IMR-90 (cell line): ENCODE data around the gene MMP20. TPM values are rescaled to one million over a fixed set of nuclear protein-coding genes. Genes with fewer than 3 reads are reported as not detected.

ENCODE experiments used
- ATAC-seq: fragments of 200-7000 bp; cut with Tn5 transposase; 2 replicates; pipeline ENCODE4 v1.9.1; 2020; ENCODE audit warnings: low read depth, mild to moderate bottlenecking, moderate library complexity
- BruUV-seq: library from RNA; stranded (reverse); fragments of 400-500 nt; replicated peaks from 2 replicates; lab custom pipeline; 2021; lab: Mats Ljungman, UMichigan
- CTCF ChIA-PET: fragments of 300-600 bp; formaldehyde crosslinking; extraction: SDS; loops from one replicate; lab custom pipeline; 2021; ENCODE audit warnings: antibody characterized with exemption; lab: Yijun Ruan, JAX
- POLR2A ChIA-PET: fragments of 300-600 bp; sonication (Branson Sonifier 250); formaldehyde crosslinking; loops from one replicate; lab custom pipeline; 2022; ENCODE audit warnings: antibody characterized with exemption; ENCODE audit not compliant: unreplicated experiment; lab: Charles Lee
- DNase-seq: peaks from one replicate; pipeline ENCODE4 v3.0.0; 2013
- H2AFZ ChIP-seq: replicated peaks from 2 replicates; pipeline ENCODE3; 2013; ENCODE audit warnings: low read length, mild to moderate bottlenecking; ENCODE audit not compliant: poor library complexity
- H2AK5ac ChIP-seq: 2 replicates; pipeline ENCODE4 v1.6.1; 2013; ENCODE audit warnings: low read depth, low read length, inconsistent platforms
- H2AK9ac ChIP-seq: replicated peaks from 2 replicates; pipeline ENCODE3; 2013; ENCODE audit warnings: mild to moderate bottlenecking, low read depth, low read length, moderate library complexity; ENCODE audit not compliant: poor library complexity
- H2BK120ac ChIP-seq: 2 replicates; pipeline ENCODE4 v1.6.1; 2013; ENCODE audit warnings: low read depth, low read length, inconsistent platforms
- H2BK15ac ChIP-seq: 3 replicates; pipeline ENCODE4 v1.6.1; 2013; ENCODE audit warnings: low read depth, low read length, inconsistent platforms
- H2BK20ac ChIP-seq: 2 replicates; pipeline ENCODE4 v1.6.1; 2013; ENCODE audit warnings: low read depth, mild to moderate bottlenecking, inconsistent platforms, low read length, moderate library complexity
- H2BK5ac ChIP-seq: 2 replicates; pipeline ENCODE4 v1.6.1; 2013; ENCODE audit warnings: mild to moderate bottlenecking, low read depth, low read length, inconsistent platforms; ENCODE audit not compliant: poor library complexity, severe bottlenecking
- H3K14ac ChIP-seq: replicated peaks from 2 replicates; pipeline ENCODE4 v1.6.1; 2013; ENCODE audit warnings: low read depth, low read length, inconsistent platforms
- H3K18ac ChIP-seq: 2 replicates; pipeline ENCODE4 v1.6.1; 2013; ENCODE audit warnings: low read depth, low read length, control low read depth
- H3K23ac ChIP-seq: 2 replicates; pipeline ENCODE4 v1.6.1; 2013; ENCODE audit warnings: low read depth, low read length, inconsistent platforms
- H3K27ac ChIP-seq: 2 replicates; pipeline ENCODE4 v1.5.1; 2013; ENCODE audit warnings: mild to moderate bottlenecking, control low read depth, low read length; ENCODE audit not compliant: insufficient read depth
- H3K27me3 ChIP-seq: 2 replicates; pipeline ENCODE4 v1.6.1; 2013; ENCODE audit warnings: low read length; ENCODE audit not compliant: control insufficient read depth, insufficient read depth
- H3K36me3 ChIP-seq: 2 replicates; pipeline ENCODE4 v1.6.1; 2013; ENCODE audit warnings: low read length, mixed read lengths; ENCODE audit not compliant: control insufficient read depth, insufficient read depth
- H3K4ac ChIP-seq: 2 replicates; pipeline ENCODE4 v1.6.1; 2013; ENCODE audit warnings: low read depth, low read length, inconsistent platforms
- H3K4me1 ChIP-seq: 2 replicates; pipeline ENCODE4 v1.6.1; 2013; ENCODE audit warnings: low read length, mixed read lengths; ENCODE audit not compliant: control insufficient read depth, insufficient read depth
- H3K4me2 ChIP-seq: 2 replicates; pipeline ENCODE4 v1.6.1; 2013; ENCODE audit warnings: low read depth, mild to moderate bottlenecking, control low read depth, low read length, moderate library complexity
- H3K4me3 ChIP-seq: 2 replicates; pipeline ENCODE4 v1.5.1; 2013; ENCODE audit warnings: low read depth, mild to moderate bottlenecking, control low read depth, low read length, moderate library complexity; ENCODE audit not compliant: insufficient read depth
- H3K56ac ChIP-seq: 2 replicates; pipeline ENCODE4 v1.6.1; 2013; ENCODE audit warnings: low read length, inconsistent platforms; ENCODE audit not compliant: insufficient read depth; ENCODE audit errors: extremely low read depth
- H3K79me1 ChIP-seq, 2 experiments: 2 replicates each; pipeline ENCODE4 v1.6.1; 2013; ENCODE audit warnings: low read length in 2 of 2, inconsistent platforms in 1 of 2, low read depth in 1 of 2
- H3K9ac ChIP-seq: 2 replicates; pipeline ENCODE4 v1.6.1; 2013; ENCODE audit warnings: low read depth, low read length, control low read depth
- H3K9me1 ChIP-seq: 2 replicates; pipeline ENCODE4 v1.6.1; 2013; ENCODE audit warnings: low read length, inconsistent platforms; ENCODE audit not compliant: insufficient read depth
- H3K9me3 ChIP-seq: 2 replicates; pipeline ENCODE4 v1.6.1; 2013; ENCODE audit warnings: low read length; ENCODE audit not compliant: control insufficient read depth, insufficient read depth
- H4K20me1 ChIP-seq: 2 replicates; pipeline ENCODE4 v1.6.1; 2013; ENCODE audit warnings: low read length, inconsistent platforms; ENCODE audit not compliant: insufficient read depth
- H4K5ac ChIP-seq: 2 replicates; pipeline ENCODE4 v1.6.1; 2013; ENCODE audit warnings: mild to moderate bottlenecking, low read depth, low read length, control low read depth
- H4K8ac ChIP-seq, 2 experiments: 2 replicates each; pipeline ENCODE4 v1.6.1; 2013; ENCODE audit warnings: low read depth in 2 of 2, low read length in 2 of 2, control low read depth in 1 of 2, inconsistent platforms in 1 of 2
- H4K91ac ChIP-seq: 2 replicates; pipeline ENCODE4 v1.6.1; 2013; ENCODE audit warnings: low read depth, low read length, inconsistent platforms; ENCODE audit not compliant: insufficient read depth
- BHLHE40 ChIP-seq: fragments of 150-350 bp; IDR thresholded peaks from 2 replicates; pipeline ENCODE4 v1.6.1; 2016; ENCODE audit warnings: mild to moderate bottlenecking, low read depth, low read length
- CEBPB ChIP-seq: IDR thresholded peaks from 2 replicates; pipeline ENCODE4 v1.6.1; 2012; ENCODE audit warnings: low read depth, low read length, improper control_type of control experiment
- CHD1 ChIP-seq: IDR thresholded peaks from 2 replicates; pipeline ENCODE4 v1.6.1; 2012; ENCODE audit warnings: low read depth, low read length, improper control_type of control experiment
- ELK1 ChIP-seq: fragments of 150-350 bp; IDR thresholded peaks from 2 replicates; pipeline ENCODE4 v1.6.1; 2016; ENCODE audit warnings: low read depth, mild to moderate bottlenecking, low read length, moderate library complexity, borderline replicate concordance
- FOS ChIP-seq: fragments of 150-350 bp; IDR thresholded peaks from 2 replicates; pipeline ENCODE4 v1.6.1; 2016; ENCODE audit warnings: low read depth, low read length
- MAFK ChIP-seq: IDR thresholded peaks from 2 replicates; pipeline ENCODE4 v1.6.1; 2012; ENCODE audit warnings: low read depth, low read length, improper control_type of control experiment
- MAZ ChIP-seq: IDR thresholded peaks from 2 replicates; pipeline ENCODE4 v1.6.1; 2012; ENCODE audit warnings: low read depth, mild to moderate bottlenecking, low read length, improper control_type of control experiment, moderate library complexity, borderline replicate concordance
- MXI1 ChIP-seq: IDR thresholded peaks from 2 replicates; pipeline ENCODE4 v1.6.1; 2012; ENCODE audit warnings: low read depth, mild to moderate bottlenecking, low read length, moderate library complexity, borderline replicate concordance
- NFE2L2 ChIP-seq: fragments of 150-350 bp; IDR thresholded peaks from 2 replicates; pipeline ENCODE4 v1.6.1; 2016; ENCODE audit warnings: low read depth, mild to moderate bottlenecking, low read length
- POLR2A ChIP-seq: IDR thresholded peaks from 2 replicates; pipeline ENCODE4 v1.6.1; 2012; ENCODE audit warnings: mild to moderate bottlenecking, low read depth, low read length
- RAD21 ChIP-seq: IDR thresholded peaks from 2 replicates; pipeline ENCODE4 v1.6.1; 2012; ENCODE audit warnings: low read length, improper control_type of control experiment
- RCOR1 ChIP-seq: IDR thresholded peaks from 2 replicates; pipeline ENCODE4 v1.6.1; 2012; ENCODE audit warnings: mild to moderate bottlenecking, low read length, improper control_type of control experiment; ENCODE audit not compliant: insufficient replicate concordance
- RFX5 ChIP-seq: IDR thresholded peaks from 2 replicates; pipeline ENCODE4 v1.8.0; 2012; ENCODE audit warnings: low read depth, mild to moderate bottlenecking, low read length, moderate library complexity
- SMC3 ChIP-seq: fragments of 150-350 bp; IDR thresholded peaks from 2 replicates; pipeline ENCODE4 v1.6.1; 2016; ENCODE audit warnings: low read depth, mild to moderate bottlenecking, antibody characterized with exemption, low read length, moderate library complexity
- USF2 ChIP-seq: fragments of 150-350 bp; IDR thresholded peaks from 2 replicates; pipeline ENCODE4 v1.6.1; 2017; ENCODE audit warnings: mild to moderate bottlenecking, antibody characterized with exemption, low read length, low read depth
- WGBS, 2 experiments: methylation state at CpG; one replicate each; pipeline versions ENCODE4 v1.1.5 to v1.1.7; 2013; ENCODE audit warnings: missing lambda C conversion rate in 2 of 2; ENCODE audit not compliant: insufficient read length in 1 of 2; ENCODE audit errors: extremely low coverage in 2 of 2; 5-methylcytosine and 5-hydroxymethylcytosine counted together
- dilution Hi-C: fragments of 300-500 bp; cut with HindIII; formaldehyde crosslinking; loops from one replicate; pipeline ENCODE4 v1.14.3; 2018; ENCODE audit warnings: low sequenced_read_pairs; ENCODE audit not compliant: unreplicated experiment
- in situ Hi-C: fragments of 300-500 bp; cut with MboI; formaldehyde crosslinking; loops from 3 replicates; pipeline ENCODE4 v1.14.3; 2019; ENCODE audit warnings: low sequenced_read_pairs, inconsistent platforms, mixed read lengths
- intact Hi-C: fragments of 100-400 bp; cut with micrococcal nuclease; formaldehyde crosslinking; loops from 2 replicates; pipeline ENCODE4 v1.10.0; 2022
- polyA plus RNA-seq, 3 experiments: library from polyadenylated mRNA; depleted of rRNA; stranded (reverse); fragments of >200 nt; gene quantifications; 2 replicates each; pipeline ENCODE4 v1.2.3, GENCODE V29; 2012; ENCODE audit warnings: low replicate concordance in 1 of 3
- total RNA-seq: library from RNA; depleted of rRNA; stranded (reverse); fragments of >200 nt; gene quantifications from 2 replicates; pipeline ENCODE4 v1.2.3, GENCODE V29; 2012
- TF ChIP-seq, protein P1 (sequence below): conservative IDR thresholded peaks from 2 replicates; pipeline ENCODE4 v1.5.1; 2012; ENCODE audit warnings: mild to moderate bottlenecking, low read depth, low read length, improper control_type of control experiment

MMP20 gene
- total and polyA plus RNA-seq, 2 of the 4 experiments (the other 2 are of a cell fraction) = not detected

- peak overlapping the region; percentile 24; the same call in 1 of the 2 replicates for H4K91ac ChIP-seq
- CTCF ChIA-PET = interaction anchor here (0.7 kb wide), 1 partner anchor 238 kb away, joined by 4 read pairs; no protein-coding TSS in a partner anchor
- dilution Hi-C loops = no loop called here
- H2BK5ac ChIP-seq = no peak overlapping the region
- POLR2A ChIA-PET = no interaction called here
- H2AFZ ChIP-seq = no peak overlapping the region
- peaks cover 4% of the 10 kb centered on the region; the same call in 1 of the 2 replicates for H4K20me1 ChIP-seq
- no peak overlapping the region for H4K5ac ChIP-seq
- H3K4me2 ChIP-seq = no peak overlapping the region
- intact Hi-C loops = no loop called here
- peak overlapping the region; percentile 60; the same call in 1 of the 2 replicates for H3K18ac ChIP-seq
- peak overlapping the region; percentile 69; the same call in 1 of the 2 replicates for H2BK20ac ChIP-seq
- H3K4me1 ChIP-seq = peaks cover 6% of the 10 kb centered on the region; the same call in 1 of the 2 replicates
- H2AK9ac ChIP-seq = no peak overlapping the region
- no peaks in the 10 kb centered on the region for H3K27me3 ChIP-seq
- H3K4ac ChIP-seq = peak overlapping the region; percentile 68; the same call in 1 of the 2 replicates
- H2BK15ac ChIP-seq = peak overlapping the region; percentile 48; the same call in 1 of the 3 replicates
- H3K79me1 ChIP-seq = no peaks in the 10 kb centered on the region
- H3K23ac ChIP-seq = no peak overlapping the region
- no peak overlapping the region for H3K27ac ChIP-seq
- no peaks in the 10 kb centered on the region for H3K36me3 ChIP-seq
- H3K56ac ChIP-seq = no peak overlapping the region
- no peak overlapping the region for H3K9ac ChIP-seq
- peak overlapping the region in 1 of 2 experiments; percentile 63; a peak in 2 of 4 replicates for H4K8ac ChIP-seq
- ATAC-seq (no peak), DNase-seq (no peak)
- in situ Hi-C loops = no loop called here
- no CpG with 5 or more reads among the region's 1 CpG for WGBS, 2 experiments
- BruUV-seq = no TSS peak
- TF ChIP-seq MAFK = no peak
- no peak for TF ChIP-seq SMC3
- TF ChIP-seq FOS = no peak
- no peak for TF ChIP-seq RAD21
- no peak for TF ChIP-seq USF2
- TF ChIP-seq, protein P1, sequence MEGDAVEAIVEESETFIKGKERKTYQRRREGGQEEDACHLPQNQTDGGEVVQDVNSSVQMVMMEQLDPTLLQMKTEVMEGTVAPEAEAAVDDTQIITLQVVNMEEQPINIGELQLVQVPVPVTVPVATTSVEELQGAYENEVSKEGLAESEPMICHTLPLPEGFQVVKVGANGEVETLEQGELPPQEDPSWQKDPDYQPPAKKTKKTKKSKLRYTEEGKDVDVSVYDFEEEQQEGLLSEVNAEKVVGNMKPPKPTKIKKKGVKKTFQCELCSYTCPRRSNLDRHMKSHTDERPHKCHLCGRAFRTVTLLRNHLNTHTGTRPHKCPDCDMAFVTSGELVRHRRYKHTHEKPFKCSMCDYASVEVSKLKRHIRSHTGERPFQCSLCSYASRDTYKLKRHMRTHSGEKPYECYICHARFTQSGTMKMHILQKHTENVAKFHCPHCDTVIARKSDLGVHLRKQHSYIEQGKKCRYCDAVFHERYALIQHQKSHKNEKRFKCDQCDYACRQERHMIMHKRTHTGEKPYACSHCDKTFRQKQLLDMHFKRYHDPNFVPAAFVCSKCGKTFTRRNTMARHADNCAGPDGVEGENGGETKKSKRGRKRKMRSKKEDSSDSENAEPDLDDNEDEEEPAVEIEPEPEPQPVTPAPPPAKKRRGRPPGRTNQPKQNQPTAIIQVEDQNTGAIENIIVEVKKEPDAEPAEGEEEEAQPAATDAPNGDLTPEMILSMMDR = no peak
- TF ChIP-seq NFE2L2 = no peak
- TF ChIP-seq RFX5 = no peak
- TF ChIP-seq MXI1 = no peak
- TF ChIP-seq CEBPB = no peak
- TF ChIP-seq ELK1 = no peak
- TF ChIP-seq MAZ = no peak
- no peak for TF ChIP-seq CHD1
- no peak for TF ChIP-seq POLR2A
- no peak for TF ChIP-seq BHLHE40
- TF ChIP-seq RCOR1 = no peak
- H3K9me3 ChIP-seq = no peaks in the 10 kb centered on the region
- H2BK120ac ChIP-seq = peak overlapping the region; percentile 58
- 0 out of 2 replicates have a peak overlapping the region, but pooled peaks have one; percentile 81 for H3K14ac ChIP-seq
- H3K9me1 ChIP-seq = peaks cover 8% of the 10 kb centered on the region
- H3K4me3 ChIP-seq = no peak overlapping the region
- peak overlapping the region; percentile 78; the same call in 1 of the 2 replicates for H2AK5ac ChIP-seq
These were observed 26.9 kb downstream of the MMP20 start for GRCh38 chr11:102598272-102598671.
